Kidney (tissue), 14 donors: ENCODE data around the gene SPECC1. TPM values are rescaled to one million over a fixed set of nuclear protein-coding genes. Genes with fewer than 3 reads are reported as not detected.

ENCODE experiments used
- DNase-seq, 5 donors: peaks; one replicate each; pipeline ENCODE4 v3.0.0-alpha.2; 2013 to 2020
- FAIRE-seq: peaks from 2 replicates; lab custom pipeline; 2012; peaks lifted over from hg19 to GRCh38; lab: Jason Lieb, UNC
- H3K27ac ChIP-seq, 2 donors: one replicate each; pipeline ENCODE4 v1.7.0; 2013; ENCODE audit warnings: low read depth in 2 of 2, low read length in 2 of 2, inconsistent platforms in 1 of 2
- H3K27me3 ChIP-seq: one replicate; pipeline ENCODE4 v1.7.1; 2013; ENCODE audit warnings: low read length, inconsistent platforms; ENCODE audit not compliant: control insufficient read depth, insufficient read depth
- H3K36me3 ChIP-seq, 3 donors: one replicate each; pipeline versions ENCODE4 v1.7.0 to v1.7.1; 2013; ENCODE audit warnings: low read length in 3 of 3, control low read depth in 1 of 3, inconsistent platforms in 1 of 3; ENCODE audit not compliant: insufficient read depth in 3 of 3, control insufficient read depth in 2 of 3
- H3K4me1 ChIP-seq, 3 donors: one replicate each; pipeline versions ENCODE4 v1.7.0 to v1.7.1; 2013; ENCODE audit warnings: low read length in 3 of 3, inconsistent platforms in 1 of 3, low read depth in 1 of 3; ENCODE audit not compliant: control insufficient read depth in 2 of 3, insufficient read depth in 2 of 3
- H3K4me3 ChIP-seq, 3 donors: one replicate each; pipeline versions ENCODE4 v1.7.0 to v1.8.1; 2013; ENCODE audit warnings: low read length in 3 of 3, control low read depth in 1 of 3, inconsistent platforms in 1 of 3
- H3K9ac ChIP-seq, 3 donors: one replicate each; pipeline versions ENCODE4 v1.7.0 to v1.7.1; 2013; ENCODE audit warnings: low read length in 3 of 3, control low read depth in 1 of 3, inconsistent platforms in 1 of 3
- H3K9me3 ChIP-seq, 3 donors: one replicate each; pipeline versions ENCODE4 v1.7.0 to v1.7.1; 2013; ENCODE audit warnings: low read length in 3 of 3, control low read depth in 1 of 3, inconsistent platforms in 1 of 3; ENCODE audit not compliant: control insufficient read depth in 2 of 3, insufficient read depth in 1 of 3
- intact Hi-C: fragments of 100-400 bp; cut with DNase I; formaldehyde crosslinking; loops from one replicate; pipeline ENCODE4 v1.11.1; 2022
- polyA plus RNA-seq: library from polyadenylated mRNA; stranded (reverse); fragments of 350-450 nt; fragmentation: Illumina TruSeq; extraction: RNeasy Lipid Tissue Mini Kit (QIAGEN cat#74804); gene quantifications from one replicate; pipeline ENCODE4 v1.2.3, GENCODE V29; 2014; ENCODE audit warnings: low read depth, low replicate concordance; ENCODE audit not compliant: insufficient read depth
- total RNA-seq: library from RNA; stranded (reverse); fragmentation: NEBNext Ultra II Directional; extraction: Animal tissue kit (Norgen Biotek cat#: 25700); gene quantifications from one replicate; pipeline ENCODE4 v1.2.1, GENCODE V29; 2021
- TF ChIP-seq, protein P1 (sequence below): IDR thresholded peaks from 3 replicates; pipeline ENCODE4 v1.5.1; 2012; ENCODE audit warnings: mild to moderate bottlenecking, moderate library complexity, borderline replicate concordance; ENCODE audit not compliant: insufficient read depth; ENCODE audit errors: extremely low read depth
- donor health status: control.
- donor health status: control.
- donor health status: control.
- donor health status: control.
- donor health status: control.
- donor health status: DM: yes; HTN: yes; CAD: no.
- donor health status: Normal renal cell carcinoma (clear cell type).

SPECC1 gene
- total and polyA plus RNA-seq, 2 donors from 2014 or later: 7.6 to 29.1 TPM

DNA sequence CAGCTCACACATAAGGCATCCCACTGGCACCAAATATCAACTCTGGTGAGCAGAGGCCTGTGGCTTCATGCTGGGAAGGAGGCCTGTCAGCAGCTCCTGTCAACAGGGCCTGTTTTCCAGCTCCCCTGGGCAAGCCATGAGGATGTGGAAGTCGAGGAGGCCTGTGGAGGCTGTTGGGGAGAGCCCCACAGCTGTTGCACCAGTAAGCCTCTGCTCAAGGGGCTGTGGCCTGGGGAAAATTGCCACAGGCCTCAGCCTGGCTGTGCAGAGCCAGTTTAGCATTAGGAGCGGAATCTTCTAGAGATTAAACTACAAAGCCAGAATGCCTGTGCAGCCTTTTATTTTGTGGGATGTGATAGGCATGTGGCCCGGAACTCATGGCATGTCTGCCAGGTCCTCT lies 202.1 kb downstream of the SPECC1 start:
- no peak for DNase-seq
- no peak overlapping the region for H3K4me3 ChIP-seq
- TF ChIP-seq, protein P1, sequence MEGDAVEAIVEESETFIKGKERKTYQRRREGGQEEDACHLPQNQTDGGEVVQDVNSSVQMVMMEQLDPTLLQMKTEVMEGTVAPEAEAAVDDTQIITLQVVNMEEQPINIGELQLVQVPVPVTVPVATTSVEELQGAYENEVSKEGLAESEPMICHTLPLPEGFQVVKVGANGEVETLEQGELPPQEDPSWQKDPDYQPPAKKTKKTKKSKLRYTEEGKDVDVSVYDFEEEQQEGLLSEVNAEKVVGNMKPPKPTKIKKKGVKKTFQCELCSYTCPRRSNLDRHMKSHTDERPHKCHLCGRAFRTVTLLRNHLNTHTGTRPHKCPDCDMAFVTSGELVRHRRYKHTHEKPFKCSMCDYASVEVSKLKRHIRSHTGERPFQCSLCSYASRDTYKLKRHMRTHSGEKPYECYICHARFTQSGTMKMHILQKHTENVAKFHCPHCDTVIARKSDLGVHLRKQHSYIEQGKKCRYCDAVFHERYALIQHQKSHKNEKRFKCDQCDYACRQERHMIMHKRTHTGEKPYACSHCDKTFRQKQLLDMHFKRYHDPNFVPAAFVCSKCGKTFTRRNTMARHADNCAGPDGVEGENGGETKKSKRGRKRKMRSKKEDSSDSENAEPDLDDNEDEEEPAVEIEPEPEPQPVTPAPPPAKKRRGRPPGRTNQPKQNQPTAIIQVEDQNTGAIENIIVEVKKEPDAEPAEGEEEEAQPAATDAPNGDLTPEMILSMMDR: no peak
- intact Hi-C loops: loop anchor here (10.0 kb wide), 1 partner anchor 56 kb away; no protein-coding TSS in a partner anchor
- H3K36me3 ChIP-seq: no peaks in the 10 kb centered on the region
- H3K27me3 ChIP-seq: no peaks in the 10 kb centered on the region
- H3K9ac ChIP-seq: no peak overlapping the region
- no peak overlapping the region for H3K27ac ChIP-seq
- H3K9me3 ChIP-seq: no peaks in the 10 kb centered on the region
- no peak for FAIRE-seq
- no peaks in the 10 kb centered on the region for H3K4me1 ChIP-seq

DNA sequence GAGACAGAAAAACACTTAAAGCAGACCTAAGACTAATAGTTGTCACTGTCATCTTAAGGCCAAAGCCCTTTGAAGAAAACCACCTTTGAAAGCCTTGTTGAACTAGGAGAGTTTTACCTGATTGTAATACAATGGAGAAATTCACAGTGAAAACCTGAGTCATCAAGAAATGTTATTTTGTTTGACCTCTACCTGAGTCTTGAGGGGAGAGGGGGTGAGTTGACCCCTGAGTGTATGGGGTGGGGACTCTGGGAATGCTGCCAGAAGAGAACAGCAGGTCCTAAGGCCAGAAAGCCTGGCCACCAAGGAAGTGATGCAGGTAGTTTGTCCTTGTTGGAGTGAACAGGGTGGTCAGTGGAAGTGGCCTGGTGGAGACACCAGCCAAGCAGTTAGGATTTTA lies 204.3 kb downstream of the SPECC1 start:
- Histone ChIP-seq H3K4me1 (no peaks in the 10 kb centered on the region), H3K9ac (no peak overlapping the region), H3K9me3 (no peaks in the 10 kb centered on the region), H3K27ac (no peak overlapping the region), H3K4me3 (no peak overlapping the region), H3K36me3 (no peaks in the 10 kb centered on the region), H3K27me3 (no peaks in the 10 kb centered on the region)
- TF ChIP-seq, protein P1: no peak
- FAIRE-seq (no peak), DNase-seq (no peak)
- intact Hi-C loops: loop anchor here (10.0 kb wide), 1 partner anchor 59 kb away; no protein-coding TSS in a partner anchor

- DNase-seq (no peak), FAIRE-seq (no peak)
- intact Hi-C loops: loop anchor here (10.0 kb wide), 1 partner anchor 60 kb away; no protein-coding TSS in a partner anchor
- H3K27ac ChIP-seq: no peak overlapping the region
- no peaks in the 10 kb centered on the region for H3K4me1 ChIP-seq
- H3K9me3 ChIP-seq: no peaks in the 10 kb centered on the region
- H3K27me3 ChIP-seq: no peaks in the 10 kb centered on the region
- TF ChIP-seq, protein P1: no peak
- no peak overlapping the region for H3K9ac ChIP-seq
- no peak overlapping the region for H3K4me3 ChIP-seq
- no peaks in the 10 kb centered on the region for H3K36me3 ChIP-seq
These were observed 205.6 kb downstream of the SPECC1 start for GRCh38 chr17:20214794-20215193.
